ENCODE measurements around the gene WDR64. TPM values are rescaled to one million over a fixed set of nuclear protein-coding genes. Genes with fewer than 3 reads are reported as not detected.

The WDR64 gene
- total RNA-seq, 6 experiments from 2014 or later, result 0.17 to 0.27 TPM; not detected in 4

DNA sequence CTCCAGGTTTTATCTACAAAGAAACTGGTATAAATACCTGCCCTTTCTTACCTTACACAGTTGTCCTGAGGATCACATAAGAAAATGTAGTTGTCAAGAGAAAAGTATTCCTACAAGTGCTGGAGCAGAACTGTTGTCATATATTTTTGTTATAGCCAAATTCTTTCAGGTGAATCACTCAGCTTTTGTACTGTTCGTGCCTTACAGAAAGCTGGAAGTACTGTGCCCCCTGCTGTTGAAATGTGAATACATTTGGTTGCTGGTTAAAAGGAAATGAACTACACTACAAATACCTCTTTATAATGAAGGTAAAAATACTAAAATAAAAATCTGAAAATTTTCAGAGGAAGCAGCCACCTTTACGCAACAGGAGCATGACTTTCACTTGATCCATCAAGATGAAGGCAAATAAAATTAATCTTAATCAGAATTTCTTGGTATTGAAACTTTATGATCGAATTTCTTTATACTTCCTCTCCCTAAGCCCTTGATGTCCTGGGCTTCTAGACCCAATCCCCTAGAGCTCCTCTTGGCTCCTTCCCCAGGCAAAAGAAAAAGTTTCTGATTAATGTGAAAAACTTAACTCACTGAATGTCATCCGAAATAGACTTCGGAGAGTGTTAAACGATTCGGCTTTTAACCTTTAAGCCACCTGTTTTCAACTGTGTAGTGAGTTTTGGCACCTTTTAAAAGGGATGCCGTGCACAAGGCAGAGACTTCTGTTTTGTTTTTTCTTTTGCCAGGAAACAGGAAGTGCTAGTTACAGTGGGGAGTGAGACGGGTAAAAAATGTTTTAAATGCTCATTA is 24.4 kb upstream of the WDR64 start:
- Histone ChIP-seq H3K4me3 (no peak overlapping the region), H3K36me3 (no peaks in the 10 kb centered on the region), H3K27ac (peak overlapping the region; percentile 32 to 78 (median 54)), H3K4me1 (peaks cover 0 to 30% (median 0%) of the 10 kb centered on the region in 4 donors), H3K9me3 (no peaks in the 10 kb centered on the region), H3K27me3 (no peaks in the 10 kb centered on the region)
- intact Hi-C loops (cut with DNase I), result no loop called here
- WGBS (ENCODE audit: insufficient coverage, low coverage, low lambda C conversion rate, missing lambda C conversion rate), result 11% methylated on average over 9 of the region's 9 CpGs
- no peak for DNase-seq
- no peak for TF ChIP-seq POLR2A (IDR thresholded peaks at IDR 0.05)
- TF ChIP-seq, protein P1, sequence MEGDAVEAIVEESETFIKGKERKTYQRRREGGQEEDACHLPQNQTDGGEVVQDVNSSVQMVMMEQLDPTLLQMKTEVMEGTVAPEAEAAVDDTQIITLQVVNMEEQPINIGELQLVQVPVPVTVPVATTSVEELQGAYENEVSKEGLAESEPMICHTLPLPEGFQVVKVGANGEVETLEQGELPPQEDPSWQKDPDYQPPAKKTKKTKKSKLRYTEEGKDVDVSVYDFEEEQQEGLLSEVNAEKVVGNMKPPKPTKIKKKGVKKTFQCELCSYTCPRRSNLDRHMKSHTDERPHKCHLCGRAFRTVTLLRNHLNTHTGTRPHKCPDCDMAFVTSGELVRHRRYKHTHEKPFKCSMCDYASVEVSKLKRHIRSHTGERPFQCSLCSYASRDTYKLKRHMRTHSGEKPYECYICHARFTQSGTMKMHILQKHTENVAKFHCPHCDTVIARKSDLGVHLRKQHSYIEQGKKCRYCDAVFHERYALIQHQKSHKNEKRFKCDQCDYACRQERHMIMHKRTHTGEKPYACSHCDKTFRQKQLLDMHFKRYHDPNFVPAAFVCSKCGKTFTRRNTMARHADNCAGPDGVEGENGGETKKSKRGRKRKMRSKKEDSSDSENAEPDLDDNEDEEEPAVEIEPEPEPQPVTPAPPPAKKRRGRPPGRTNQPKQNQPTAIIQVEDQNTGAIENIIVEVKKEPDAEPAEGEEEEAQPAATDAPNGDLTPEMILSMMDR (IDR thresholded peaks at IDR 0.05), result peak; percentile 68 to 84 (median 74)
- ATAC-seq, result peak; percentile 81 to 90 (median 84)

DNA sequence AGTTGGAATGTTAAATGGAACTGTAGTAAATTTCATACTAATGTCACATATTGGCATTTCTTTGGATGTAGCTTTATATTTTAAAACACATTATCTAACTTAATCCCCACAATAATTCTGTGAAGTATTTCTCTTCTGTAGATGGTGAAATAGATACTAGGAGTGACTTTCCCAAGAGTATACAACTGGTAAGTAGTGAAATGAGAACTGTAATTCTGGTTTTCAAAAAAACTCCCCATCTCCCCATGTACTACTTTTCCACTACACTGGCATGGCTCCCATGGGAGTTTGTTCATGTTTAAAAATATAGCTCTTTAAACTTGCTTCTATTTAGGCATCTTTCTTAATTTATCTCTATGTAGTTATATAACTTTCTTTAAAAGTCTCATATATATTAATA is 22.1 kb upstream of the WDR64 start:
- ATAC-seq, result no peak
- intact Hi-C loops (cut with DNase I), result loop anchor here in 1 of 2 donors (10.0 kb wide), 1 partner anchor 205 kb away; no protein-coding TSS in a partner anchor
- Histone ChIP-seq H3K27ac (no peak overlapping the region), H3K27me3 (no peaks in the 10 kb centered on the region), H3K9me3 (no peaks in the 10 kb centered on the region), H3K36me3 (peaks cover 0 to 2% (median 0%) of the 10 kb centered on the region in 4 donors), H3K4me1 (peaks cover 0 to 22% (median 1%) of the 10 kb centered on the region in 4 donors), H3K4me3 (no peak overlapping the region)
- no peak for TF ChIP-seq POLR2A (IDR thresholded peaks at IDR 0.05)
- no peak for DNase-seq

DNA sequence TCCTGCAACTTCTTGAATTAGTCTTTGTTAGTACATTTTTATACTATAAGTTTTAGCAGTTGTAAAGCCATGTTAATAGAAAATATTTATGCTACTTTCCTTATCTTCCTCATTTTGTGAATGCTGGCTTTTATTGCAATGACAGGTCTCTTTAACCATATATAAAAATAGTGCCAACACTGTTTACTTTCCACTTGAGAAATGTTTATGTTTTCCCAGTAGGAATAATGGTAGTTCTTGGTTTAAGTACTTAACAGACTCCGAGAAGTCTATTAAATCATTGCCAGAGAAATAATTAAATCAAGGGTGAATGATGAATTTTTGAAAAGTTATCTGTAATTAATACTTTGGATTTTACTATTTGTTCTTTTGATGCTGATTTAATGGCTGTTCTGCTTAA is 21.6 kb upstream of the WDR64 start:
- no peak for DNase-seq
- Histone ChIP-seq H3K9me3 (no peaks in the 10 kb centered on the region), H3K36me3 (peaks cover 0 to 6% (median 0%) of the 10 kb centered on the region in 4 donors), H3K4me1 (peaks cover 0 to 22% (median 1%) of the 10 kb centered on the region in 4 donors), H3K4me3 (no peak overlapping the region), H3K27ac (peak overlapping the region in 1 of 3 donors; percentile 34), H3K27me3 (no peaks in the 10 kb centered on the region)
- intact Hi-C loops (cut with DNase I), result loop anchor here in 1 of 2 donors (10.0 kb wide), 1 partner anchor 204 kb away; no protein-coding TSS in a partner anchor
- ATAC-seq, result no peak
- TF ChIP-seq, protein P1 (IDR thresholded peaks at IDR 0.05), result no peak
- TF ChIP-seq POLR2A (IDR thresholded peaks at IDR 0.05), result no peak
- 96% methylated on average over 1 of the region's 1 CpG for WGBS (ENCODE audit: insufficient coverage, low coverage, low lambda C conversion rate, missing lambda C conversion rate)

DNA sequence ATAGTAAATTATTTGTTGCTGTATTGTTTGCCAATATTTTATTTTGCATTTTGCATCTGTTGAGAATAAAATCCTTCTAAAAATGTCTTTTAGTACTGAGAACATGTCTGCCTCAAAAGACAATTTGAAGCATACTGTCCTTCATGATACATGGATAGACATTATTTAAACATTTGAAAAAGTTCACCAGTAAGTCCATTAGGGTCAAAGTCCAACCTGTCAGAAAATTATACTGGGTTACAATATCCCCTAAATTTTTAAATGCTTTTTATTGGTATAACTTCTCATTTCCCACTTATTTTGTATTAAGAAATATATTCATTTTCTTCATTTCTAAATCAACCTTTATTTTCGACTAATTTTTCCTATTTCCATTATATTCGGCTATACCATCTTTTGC is 21.2 kb upstream of the WDR64 start:
- intact Hi-C loops (cut with DNase I), result loop anchor here in 1 of 2 donors (10.0 kb wide), 1 partner anchor 204 kb away; no protein-coding TSS in a partner anchor
- TF ChIP-seq, protein P1 (IDR thresholded peaks at IDR 0.05), result no peak
- TF ChIP-seq POLR2A (IDR thresholded peaks at IDR 0.05), result no peak
- Histone ChIP-seq H3K27me3 (no peaks in the 10 kb centered on the region), H3K36me3 (peaks cover 0 to 8% (median under 1%) of the 10 kb centered on the region in 4 donors), H3K4me3 (no peak overlapping the region), H3K4me1 (peaks cover 0 to 22% (median 1%) of the 10 kb centered on the region in 4 donors), H3K9me3 (no peaks in the 10 kb centered on the region), H3K27ac (peak overlapping the region in 1 of 3 donors; percentile 34)
- no peak for DNase-seq
- 64% methylated on average over 2 of the region's 2 CpGs for WGBS (ENCODE audit: insufficient coverage, low coverage, low lambda C conversion rate, missing lambda C conversion rate)
- ATAC-seq, result peak in 2 of 4 donors; percentile 29 to 51

DNA sequence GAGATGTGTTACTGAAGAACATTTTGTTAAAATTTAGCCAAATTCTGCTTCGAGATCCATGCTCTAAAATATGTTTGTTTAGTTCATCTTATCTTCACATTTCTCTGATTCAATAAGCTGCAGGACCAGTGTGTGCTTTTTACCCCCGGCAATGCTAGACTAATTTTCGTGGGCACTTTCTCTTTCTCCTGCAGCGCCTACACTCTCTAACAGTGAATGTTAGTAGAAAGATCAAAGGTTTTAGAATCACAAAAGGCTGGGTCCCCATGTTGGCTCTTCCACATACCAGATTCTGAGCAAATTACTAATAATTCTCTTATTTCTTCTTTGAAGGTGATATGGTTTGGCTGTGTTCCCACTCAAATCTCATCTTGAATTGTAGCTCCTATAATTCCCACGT is 20.4 kb upstream of the WDR64 start:
- peak overlapping the region in 1 of 3 donors; percentile 34 for H3K27ac ChIP-seq
- peaks cover 0 to 8% (median under 1%) of the 10 kb centered on the region in 4 donors for H3K36me3 ChIP-seq
- DNase-seq (no peak), ATAC-seq (peak; percentile 57 to 75 (median 70))
- H3K4me3 ChIP-seq, result peak overlapping the region in 1 of 3 donors; percentile 18
- H3K27me3 ChIP-seq, result no peaks in the 10 kb centered on the region
- 23% methylated on average over 5 of the region's 5 CpGs for WGBS (ENCODE audit: insufficient coverage, low coverage, low lambda C conversion rate, missing lambda C conversion rate)
- TF ChIP-seq, protein P1 (IDR thresholded peaks at IDR 0.05), result no peak
- TF ChIP-seq POLR2A (IDR thresholded peaks at IDR 0.05), result no peak
- H3K9me3 ChIP-seq, result no peaks in the 10 kb centered on the region
- peaks cover 0 to 22% (median 1%) of the 10 kb centered on the region in 4 donors for H3K4me1 ChIP-seq
- intact Hi-C loops (cut with DNase I), result loop anchor here in 1 of 2 donors (10.0 kb wide), 1 partner anchor 203 kb away; no protein-coding TSS in a partner anchor
